Activated naive CD8-positive, alpha-beta T cell treated with anti-CD3 and anti-CD28 coated beads, Interleukin-2, amount 50 U/mL, for 16 hours (primary cell): ENCODE results near the gene DAPK1.

Experiments
- DNase-seq: peaks from one replicate; pipeline ENCODE4 v3.0.0-alpha.2; 2020; ENCODE audit warnings: low read depth, low spot score

The DAPK1 gene

DNA sequence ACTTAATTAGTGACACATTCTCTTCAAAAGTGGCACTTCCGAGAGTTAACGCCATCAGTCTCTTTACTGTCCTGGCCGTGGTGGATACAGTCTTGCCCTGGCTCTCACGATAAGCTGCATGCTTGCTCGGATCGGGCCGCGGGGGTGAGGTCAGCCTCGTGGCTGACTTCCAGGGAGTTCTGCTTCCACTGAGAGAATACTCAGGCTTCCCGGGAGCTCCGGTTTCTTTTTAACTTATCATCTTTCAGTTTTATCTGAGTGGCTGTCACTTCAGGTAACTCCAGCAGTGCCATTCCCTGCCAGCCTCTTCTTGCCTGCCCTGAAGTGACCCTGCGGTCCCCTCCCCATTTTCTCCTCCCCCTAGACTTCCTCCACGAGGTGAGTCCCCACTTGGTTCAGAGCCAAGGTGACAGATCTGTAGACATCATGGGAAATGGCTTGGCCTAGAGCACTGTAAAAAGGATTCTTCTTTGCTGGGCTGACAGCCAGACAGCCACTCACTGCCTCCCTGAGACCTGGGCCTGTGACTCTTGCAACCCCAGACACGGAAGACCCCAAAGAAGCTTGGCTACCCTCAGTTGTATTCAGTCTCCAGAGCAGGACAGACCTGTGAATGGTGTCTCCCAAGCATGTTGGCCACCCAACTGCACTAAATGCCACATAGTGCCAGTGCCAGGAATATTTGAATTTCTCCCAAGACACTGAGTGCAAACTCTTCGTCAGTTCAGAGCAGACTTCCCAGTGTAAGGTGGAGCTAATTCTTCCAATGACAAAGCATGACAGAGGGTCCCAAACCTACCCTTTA, 95.1 kb downstream of the DAPK1 start:
- no peak for DNase-seq

GRCh38 chr9:87593359-87593980, 95.8 kb downstream of the DAPK1 start:
- DNase-seq, result no peak

- DNase-seq, result no peak
Observed at GRCh38 chr9:87594194-87594593, 96.5 kb downstream of the DAPK1 start.

DNA sequence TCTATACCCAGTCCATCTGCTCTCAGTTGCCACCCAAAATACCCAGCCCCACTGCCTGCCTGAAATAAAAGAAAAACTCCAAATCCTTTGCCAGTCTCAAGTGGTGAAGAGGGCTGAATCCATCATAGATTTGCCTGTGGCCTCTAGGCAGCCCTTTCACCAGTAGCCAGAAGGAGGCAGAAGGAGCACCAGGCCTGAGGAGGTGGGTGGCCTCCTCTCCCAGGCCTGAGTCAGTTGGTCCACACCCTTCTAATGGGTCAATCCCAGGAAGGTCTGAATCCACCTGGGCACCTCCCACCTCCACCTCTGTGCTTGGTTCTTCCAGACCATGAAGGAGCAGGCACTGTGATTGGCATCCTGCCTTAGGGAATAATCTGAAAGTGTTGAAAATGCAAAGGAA, 97.0 kb downstream of the DAPK1 start:
- DNase-seq, result no peak

DNA sequence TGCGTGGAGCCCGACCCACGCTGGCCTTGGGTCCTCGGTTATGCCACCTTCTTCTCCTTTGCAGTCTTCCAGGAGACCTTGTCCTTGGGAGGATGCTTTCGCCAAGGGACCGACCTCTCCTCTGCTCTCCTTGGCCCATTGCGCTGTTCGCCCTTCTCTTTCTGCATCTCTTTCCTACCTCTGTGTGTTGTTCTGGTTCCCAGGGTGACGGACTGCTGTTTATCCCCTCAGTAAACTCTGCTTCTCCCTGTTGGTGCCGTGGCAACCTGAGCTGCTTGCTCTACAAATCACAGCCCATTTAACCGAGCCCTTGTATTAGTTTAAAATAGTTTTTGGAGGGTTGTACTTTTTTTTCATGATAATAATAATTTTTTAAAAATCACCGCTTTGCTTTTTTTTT, 97.9 kb downstream of the DAPK1 start:
- DNase-seq, result no peak

GRCh38 chr9:87596862-87597261, 99.2 kb downstream of the DAPK1 start:
- DNase-seq, result no peak

DNA sequence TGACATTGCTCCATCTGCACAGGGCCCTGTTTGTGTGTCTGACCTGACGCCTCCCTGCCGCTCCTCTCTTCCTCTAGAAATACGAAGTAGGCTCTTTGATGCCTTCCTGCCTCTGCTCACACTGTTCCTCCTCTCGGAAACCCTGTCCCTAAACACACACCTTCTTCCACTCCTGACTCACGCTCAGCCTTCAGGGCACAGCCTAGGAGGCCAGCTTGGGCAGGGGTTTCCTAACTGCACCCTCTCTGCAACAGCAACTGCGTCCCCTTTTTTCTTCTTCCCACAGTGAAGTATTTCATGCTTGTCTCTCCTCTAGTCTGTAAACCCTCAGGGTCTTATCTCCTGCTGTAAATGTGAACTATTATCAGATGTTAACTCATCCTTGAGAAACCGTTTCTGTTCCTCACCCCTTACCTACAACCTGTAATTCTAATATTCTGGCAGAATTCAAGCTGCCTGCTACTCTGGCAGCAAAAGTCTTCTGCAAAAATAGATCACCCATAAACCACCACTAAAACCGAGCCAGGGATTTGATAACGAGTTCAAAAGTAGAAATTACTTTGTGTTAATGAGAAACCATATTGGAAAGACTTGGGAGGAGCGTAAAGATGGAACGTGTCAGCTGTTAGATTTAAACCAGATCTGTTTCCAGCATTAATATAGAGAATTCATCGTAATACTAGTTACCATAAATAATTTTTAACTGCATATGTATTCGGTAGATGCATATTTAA, 100.2 kb downstream of the DAPK1 start:
- no peak for DNase-seq

DNA sequence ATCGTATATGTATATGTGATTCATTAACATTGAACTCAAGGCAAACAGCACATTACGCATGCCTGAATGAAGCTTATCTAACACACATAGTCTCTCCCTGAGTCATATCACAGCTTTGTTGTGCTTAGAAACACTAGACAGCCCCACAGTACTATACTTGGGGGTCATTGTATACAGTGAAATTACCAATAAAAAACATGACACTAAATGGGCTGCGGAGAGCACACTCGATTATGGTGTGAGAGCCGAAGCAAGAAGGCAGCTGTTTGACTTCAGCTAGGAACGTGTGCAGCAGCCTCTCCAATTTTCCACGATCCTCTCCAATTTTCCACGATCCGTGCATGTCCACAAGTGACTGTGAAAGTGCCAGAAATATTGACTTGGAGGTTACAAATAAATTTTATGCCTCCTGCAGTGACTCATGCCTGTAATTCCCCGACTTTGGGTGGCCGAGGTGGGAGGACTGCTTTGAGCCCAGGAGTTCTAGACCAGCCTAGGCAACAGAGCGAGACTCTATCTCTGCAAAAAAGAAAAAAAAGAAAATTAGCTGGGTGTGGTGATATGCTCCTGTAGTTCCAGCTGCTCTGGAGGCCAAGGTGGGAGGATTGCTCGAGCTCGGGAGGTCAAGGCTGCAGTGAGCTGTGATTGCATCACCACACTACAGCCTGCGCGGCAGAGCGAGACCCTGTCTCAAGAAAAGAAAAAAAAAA, 102.4 kb downstream of the DAPK1 start:
- no peak for DNase-seq

DNA sequence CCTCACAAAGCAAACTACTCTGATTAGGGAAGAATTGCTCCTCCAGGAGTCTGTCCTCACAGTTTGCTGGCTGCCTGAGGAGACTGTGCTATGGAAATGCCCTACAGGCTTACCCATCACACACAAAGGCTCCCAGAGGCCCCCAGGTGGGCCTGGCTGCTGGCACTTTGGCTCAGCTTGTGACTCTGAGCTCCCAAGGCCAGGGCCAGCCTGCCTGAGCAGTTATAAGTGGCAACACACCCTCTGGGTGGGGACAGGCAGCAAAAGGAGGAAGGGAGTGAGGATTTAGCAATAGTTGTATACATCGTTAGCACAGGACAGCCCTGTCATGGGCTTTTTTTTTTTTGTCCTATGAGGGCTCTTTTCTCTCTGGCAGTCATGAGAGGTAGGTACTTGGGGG, 103.5 kb downstream of the DAPK1 start:
- DNase-seq, result no peak

GRCh38 chr9:87601595-87601994, 103.9 kb downstream of the DAPK1 start:
- no peak for DNase-seq

DNA sequence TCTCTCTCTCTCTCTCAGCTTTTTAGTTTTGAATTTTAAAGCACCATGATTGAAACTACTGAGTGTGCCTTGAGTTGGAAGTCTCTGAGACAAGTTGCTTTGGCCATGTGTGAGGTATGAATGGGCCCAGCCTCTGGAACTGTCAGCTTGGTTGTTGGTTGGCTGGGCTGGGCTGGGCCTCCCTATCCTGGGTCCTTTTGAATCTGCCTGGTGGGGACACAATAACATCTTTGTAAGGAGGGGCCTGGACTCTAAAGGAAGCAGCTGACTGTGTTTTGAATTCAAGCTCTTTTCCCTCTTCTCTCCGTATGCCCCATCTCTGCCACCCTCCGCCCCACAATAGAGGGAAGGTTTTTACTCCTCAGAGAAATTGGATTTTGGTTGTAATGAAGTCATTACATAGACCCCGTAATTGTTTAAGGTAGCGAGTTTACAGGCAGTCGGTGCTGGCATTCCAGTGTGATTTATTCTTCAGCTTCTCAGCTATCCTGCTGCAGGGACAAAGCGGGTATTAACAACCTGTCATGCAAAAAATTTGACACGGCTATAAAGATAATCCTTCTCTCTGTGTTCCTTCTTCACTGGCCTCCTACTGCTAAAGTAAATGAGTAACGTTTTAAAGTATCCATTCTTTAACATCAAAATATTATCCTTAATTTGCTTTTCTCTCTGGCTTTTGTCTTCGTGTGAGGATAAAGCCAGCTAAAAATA, 105.4 kb downstream of the DAPK1 start:
- DNase-seq, result no peak

- no peak for DNase-seq
Observed at GRCh38 chr9:87603854-87604490, 106.3 kb downstream of the DAPK1 start.

DNA sequence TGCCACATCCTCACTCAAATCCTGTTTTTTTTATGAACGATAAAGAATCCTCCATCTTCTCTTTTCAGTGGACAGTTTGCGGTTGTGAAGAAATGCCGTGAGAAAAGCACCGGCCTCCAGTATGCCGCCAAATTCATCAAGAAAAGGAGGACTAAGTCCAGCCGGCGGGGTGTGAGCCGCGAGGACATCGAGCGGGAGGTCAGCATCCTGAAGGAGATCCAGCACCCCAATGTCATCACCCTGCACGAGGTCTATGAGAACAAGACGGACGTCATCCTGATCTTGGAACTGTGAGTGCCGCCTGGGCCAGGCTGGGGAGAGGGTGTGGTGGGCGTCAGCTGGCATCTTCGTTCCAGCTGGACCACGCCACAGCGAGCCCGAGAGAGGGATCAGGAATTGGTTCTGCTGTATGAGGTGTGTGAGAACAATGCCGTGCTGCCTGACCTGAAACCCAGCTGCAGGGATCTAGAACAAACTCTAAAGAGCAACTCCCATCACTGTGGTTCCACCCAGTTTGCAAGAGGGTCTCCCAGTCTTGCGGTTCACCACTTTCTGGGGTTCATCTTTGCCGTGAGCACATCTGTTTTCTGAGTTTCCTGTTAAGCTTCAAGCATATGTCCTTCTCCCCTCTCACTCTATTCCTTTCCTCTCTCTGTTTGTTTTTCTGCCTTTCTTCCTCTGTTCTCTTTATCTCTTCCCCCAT, 107.4 kb downstream of the DAPK1 start:
- DNase-seq, result no peak

DNA sequence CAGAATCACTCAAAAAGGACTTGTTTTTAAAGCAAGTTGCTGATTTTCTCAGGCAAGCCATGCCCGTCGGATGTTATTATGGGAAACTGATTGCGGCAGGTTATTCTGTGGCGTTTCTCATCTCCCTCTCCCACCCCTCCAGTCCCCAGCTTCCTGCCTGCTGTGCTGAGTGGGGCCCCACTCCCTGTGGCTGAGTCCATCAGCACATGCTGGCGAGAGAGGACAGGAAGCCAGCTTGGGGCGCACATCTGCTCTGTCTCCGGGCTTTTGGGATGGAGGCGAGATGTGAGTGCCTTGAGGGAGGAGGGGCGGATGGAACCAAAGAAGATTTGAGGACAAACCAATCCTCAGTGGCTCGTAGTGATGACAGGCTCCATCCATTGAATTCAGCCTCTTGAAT, 108.0 kb downstream of the DAPK1 start:
- no peak for DNase-seq

DNA sequence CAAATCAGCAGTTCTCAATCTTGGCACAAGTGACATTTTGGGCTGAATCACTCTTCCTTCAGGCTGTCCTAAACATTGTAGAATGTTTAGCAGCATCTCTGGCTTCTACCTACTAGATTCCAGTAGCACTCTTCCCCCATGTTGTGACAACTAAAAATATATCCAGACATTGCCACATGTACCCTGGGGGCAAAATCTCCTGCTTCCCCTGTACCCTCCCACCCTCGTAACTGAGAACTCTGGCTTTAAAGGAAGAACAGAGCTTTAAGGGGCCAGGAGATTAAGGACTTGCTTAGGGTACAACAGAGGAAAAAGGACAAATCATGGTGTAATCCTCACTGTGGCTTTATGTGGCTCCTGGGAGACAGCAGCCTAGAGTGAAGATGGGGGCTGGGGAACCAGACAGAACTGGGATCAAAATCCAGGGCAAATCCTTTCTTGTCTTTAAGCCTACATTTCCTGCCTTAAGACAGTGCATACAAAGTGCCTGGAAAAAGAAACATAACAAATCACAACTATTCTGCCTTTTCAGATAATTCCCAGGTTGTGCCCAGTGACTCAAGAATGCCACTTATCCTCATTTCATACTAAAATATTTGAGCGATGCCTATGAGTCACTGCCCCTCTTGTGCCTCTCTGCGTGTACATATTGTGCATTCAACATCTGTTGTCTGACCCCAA, 109.3 kb downstream of the DAPK1 start:
- DNase-seq, result no peak

- no peak for DNase-seq
Observed at GRCh38 chr9:87607859-87608258, 110.2 kb downstream of the DAPK1 start.

DNA sequence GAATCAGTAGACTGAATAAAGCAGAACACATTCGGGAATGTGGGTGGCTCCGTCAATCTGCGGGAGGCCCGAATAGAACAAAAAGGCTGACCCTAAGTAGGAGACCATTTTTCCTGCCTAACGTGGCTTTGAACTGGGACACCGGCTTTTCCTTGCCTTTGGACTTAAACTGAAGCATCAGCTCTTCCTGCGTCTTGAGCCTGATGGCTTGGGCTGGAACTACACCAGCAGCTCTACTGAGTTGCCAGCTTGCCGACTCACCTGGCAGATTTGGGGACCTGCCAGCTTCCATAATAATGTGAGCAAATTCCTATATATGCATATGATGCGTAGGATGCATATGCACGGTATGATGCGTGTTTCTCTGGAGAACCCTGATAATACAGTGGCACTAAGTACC, 111.3 kb downstream of the DAPK1 start:
- no peak for DNase-seq

DNA sequence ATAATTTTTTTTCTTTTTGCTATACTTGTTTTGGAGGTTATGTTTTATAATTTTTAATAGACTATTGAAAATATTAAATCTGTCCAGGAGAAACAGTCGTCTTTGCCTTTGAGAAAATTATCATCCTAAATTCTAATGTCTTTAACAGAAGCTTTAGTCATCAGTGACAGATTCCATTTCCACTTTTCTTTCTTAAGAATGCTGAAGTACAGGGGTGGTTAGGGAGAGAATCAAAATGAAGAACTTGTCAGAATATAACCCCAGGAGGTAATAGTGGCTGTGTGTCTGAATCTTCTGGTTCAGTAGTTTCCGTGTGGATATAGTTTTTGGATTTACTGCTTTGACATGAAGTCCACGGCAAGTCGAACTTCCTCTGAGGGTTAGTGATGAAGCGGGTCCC, 111.8 kb downstream of the DAPK1 start:
- DNase-seq, result no peak

DNA sequence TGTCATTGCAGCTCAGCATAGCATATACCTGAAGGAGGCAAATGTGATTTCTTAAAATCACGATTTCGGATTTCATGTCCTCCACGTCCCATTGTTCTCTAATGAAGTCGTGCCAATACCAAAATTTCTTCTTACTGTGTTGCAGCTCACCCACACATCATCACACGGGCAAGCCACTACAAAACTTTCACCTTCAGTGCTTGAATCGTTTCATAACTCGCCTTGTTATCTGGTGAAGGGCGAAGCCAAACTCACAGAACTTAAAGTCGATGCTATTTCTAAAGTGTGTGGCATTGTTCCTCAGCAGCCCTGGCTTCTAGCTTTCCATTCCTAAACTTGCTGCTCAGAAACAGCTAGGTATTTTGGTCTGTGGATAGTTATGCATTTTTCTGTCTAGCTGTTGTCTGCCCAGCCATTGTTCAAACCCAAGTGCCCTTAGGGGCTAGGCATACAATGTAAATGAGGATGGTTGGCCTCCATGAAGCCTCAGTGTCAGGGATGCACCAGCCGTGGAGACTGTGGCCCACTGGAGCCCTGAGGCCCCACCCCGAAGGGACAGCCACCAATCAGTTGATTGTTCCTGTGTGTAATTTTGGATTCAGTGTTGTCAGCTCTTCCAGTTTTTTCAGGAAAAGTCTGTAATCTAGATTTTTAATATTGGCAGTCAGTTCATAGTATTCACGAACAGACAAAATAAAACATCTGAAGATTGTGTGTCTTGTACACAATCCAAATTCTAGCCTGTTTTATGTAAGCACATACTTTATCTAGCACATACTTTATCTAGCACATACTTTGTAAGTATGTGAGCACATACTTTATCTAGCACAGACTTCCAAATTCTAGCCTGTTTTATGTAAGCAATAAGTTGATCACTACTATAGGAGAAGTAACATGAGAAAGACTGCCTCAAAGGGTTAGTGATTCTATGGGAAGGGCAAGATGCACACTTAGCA, 112.8 kb downstream of the DAPK1 start:
- no peak for DNase-seq
